ENCODE data around the gene CTSL.

DNA sequence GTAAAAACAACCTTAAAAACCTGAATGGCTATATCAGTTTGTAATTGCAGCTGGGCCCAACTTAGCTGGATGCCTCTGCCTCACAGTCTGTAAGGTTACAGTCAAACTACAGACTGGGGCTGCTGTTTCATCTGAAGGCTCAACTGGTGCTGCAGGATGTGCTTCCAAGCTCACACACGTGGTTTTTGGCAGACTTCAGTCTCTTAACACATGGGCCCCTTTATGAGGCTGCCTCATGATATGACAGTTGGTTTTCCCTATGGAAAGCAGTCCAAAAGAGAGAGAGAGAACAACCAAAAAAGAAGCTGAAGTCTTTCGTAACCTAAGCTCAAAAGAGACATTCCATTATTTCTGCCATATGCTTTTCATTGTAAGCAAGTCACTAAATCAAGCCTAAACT is 27.4 kb downstream of the CTSL start:
- TF ChIP-seq, protein P1, sequence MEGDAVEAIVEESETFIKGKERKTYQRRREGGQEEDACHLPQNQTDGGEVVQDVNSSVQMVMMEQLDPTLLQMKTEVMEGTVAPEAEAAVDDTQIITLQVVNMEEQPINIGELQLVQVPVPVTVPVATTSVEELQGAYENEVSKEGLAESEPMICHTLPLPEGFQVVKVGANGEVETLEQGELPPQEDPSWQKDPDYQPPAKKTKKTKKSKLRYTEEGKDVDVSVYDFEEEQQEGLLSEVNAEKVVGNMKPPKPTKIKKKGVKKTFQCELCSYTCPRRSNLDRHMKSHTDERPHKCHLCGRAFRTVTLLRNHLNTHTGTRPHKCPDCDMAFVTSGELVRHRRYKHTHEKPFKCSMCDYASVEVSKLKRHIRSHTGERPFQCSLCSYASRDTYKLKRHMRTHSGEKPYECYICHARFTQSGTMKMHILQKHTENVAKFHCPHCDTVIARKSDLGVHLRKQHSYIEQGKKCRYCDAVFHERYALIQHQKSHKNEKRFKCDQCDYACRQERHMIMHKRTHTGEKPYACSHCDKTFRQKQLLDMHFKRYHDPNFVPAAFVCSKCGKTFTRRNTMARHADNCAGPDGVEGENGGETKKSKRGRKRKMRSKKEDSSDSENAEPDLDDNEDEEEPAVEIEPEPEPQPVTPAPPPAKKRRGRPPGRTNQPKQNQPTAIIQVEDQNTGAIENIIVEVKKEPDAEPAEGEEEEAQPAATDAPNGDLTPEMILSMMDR (IDR thresholded peaks at IDR 0.05), result no peak
- TF ChIP-seq POLR2A (IDR thresholded peaks at IDR 0.05), result no peak
